AG20443 (cell line): ENCODE measurements around the gene MRPL55.

Experiments used
- DNase-seq: peaks from one replicate; pipeline ENCODE4 v3.0.0; 2012; ENCODE audit warnings: low spot score, mixed read lengths

MRPL55 gene

DNA sequence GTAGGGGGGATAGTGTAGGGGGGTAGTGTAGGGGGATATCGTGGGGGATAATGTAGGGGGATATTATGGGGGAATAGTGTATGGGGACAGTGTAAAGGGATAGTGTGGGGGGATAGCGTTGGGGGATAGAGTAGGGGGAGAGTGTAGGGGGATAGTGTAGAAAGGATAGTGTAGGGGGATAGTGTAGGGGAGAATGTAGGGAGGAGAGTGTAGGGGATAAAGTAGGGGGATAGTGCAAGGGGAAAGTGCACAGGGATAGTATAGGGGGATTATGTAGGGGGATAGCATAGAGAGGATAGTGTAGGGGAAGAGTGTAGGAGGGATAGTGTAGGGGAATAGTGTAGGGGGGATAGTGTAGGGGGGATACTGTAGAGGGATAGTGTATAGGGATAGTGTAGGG lies 38.9 kb downstream of the MRPL55 start:
- no peak for DNase-seq

DNA sequence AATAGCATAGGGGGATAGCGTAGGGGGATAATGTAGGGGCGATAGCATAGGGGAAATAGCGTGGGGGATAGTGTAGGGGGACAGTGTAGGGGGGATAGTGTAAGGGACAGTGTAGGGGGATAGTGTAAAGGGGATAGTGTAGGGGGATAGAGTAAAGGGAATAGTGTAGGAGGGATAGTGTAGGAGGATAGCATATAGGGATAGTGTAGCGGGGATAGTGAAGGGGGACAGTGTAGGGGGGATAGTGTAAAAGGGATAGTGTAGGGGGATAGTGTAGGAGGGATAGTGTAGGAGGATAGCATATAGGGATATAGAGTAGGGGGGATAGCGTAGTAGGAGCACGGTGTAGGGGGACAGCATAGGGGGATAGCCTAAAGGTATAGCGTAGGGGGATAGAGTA lies 40.7 kb downstream of the MRPL55 start:
- DNase-seq = no peak

DNA sequence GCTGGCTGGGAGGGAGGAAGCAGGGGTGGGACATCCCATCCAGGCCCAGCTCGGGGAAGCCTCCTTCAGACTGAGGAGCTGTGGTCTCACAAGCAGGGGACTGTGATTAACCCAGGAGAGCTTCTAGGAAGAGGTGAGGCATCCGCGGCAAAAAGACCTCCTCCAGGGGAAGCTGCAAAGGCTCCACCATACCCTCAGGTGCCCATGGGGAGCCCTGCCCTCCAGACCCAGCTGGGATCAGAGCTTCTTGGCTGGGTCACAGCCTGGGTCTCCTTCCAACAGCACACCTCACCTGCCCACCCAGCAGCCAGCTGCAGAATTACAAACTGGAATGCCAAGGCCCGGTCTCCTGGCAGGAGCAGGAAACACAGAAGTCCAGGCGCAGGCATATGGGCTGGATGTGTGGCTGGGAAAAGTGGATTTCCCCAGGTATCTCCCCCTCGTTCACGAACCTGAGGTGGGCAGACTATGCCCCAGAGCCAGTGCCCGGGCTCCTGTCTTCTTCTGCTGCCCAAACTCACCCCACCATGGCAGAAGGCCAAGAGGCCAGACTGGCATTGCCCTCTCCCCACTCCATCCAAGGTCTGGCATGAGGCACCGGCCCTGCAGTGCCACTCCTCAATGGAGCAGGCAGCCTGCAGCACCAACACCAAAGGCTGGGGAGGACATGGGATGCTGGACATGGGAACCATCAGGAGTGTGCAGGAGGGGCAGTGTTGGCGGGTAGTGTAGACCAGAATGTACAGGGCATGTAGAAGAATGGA lies 42.0 kb downstream of the MRPL55 start:
- DNase-seq = no peak

DNA sequence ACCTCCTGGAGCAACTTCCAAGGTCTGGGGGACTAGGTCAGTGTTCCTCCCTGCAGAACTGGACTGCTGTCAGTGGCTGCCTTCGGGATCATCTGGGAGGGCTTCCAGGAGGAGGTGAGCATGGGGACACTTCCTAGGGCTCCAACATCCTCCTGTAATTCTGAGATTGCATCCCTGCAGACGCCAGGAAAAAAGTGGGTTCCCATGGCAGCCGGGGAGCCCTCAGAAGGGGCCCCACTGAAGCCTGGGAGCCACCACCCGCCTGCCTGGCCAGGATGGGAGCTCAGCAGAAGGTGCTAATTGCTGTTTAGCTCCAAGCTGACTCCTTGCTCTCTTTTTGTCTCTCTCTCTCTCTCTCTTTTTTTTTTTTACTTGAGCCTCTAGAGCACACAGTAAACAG lies 42.7 kb downstream of the MRPL55 start:
- no peak for DNase-seq

DNA sequence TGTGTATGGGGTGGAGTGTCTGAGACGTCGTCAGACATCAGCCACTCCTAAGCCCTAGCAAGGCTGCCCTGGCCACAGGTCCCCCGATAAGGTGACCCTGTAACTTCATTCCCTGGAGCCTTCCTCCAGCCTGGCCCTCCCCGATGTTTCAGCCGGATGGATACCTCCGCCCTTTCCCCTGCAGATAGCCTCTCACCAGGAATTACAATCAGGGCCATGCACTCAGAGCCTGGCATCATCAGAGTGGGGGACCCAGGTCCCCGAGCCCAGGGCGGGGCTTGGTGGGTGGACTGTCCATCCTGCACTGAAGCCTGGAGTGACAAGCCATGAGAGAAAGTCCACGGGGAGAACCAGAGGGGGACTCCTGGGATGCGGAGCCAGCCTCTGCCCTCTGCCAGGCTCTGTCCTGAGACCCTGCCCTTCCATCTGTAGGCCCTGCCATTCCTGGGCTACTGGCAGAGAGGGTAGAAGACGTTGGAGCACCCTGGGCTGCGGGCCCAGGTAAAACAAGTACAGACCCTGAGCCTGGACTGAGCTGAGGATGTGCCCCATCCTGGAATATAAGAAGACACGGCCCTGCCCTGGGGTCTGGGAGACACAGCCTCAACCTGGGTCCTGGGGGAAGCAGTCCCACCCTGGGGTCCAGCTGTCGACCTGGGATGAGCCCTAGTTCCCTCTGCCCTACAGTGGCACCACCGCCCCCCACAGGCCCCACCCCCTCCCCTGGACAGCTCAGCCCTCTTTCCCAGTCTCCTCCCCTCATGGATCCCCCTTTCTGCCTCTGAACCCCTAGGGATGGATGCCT lies 43.4 kb downstream of the MRPL55 start:
- no peak for DNase-seq

DNA sequence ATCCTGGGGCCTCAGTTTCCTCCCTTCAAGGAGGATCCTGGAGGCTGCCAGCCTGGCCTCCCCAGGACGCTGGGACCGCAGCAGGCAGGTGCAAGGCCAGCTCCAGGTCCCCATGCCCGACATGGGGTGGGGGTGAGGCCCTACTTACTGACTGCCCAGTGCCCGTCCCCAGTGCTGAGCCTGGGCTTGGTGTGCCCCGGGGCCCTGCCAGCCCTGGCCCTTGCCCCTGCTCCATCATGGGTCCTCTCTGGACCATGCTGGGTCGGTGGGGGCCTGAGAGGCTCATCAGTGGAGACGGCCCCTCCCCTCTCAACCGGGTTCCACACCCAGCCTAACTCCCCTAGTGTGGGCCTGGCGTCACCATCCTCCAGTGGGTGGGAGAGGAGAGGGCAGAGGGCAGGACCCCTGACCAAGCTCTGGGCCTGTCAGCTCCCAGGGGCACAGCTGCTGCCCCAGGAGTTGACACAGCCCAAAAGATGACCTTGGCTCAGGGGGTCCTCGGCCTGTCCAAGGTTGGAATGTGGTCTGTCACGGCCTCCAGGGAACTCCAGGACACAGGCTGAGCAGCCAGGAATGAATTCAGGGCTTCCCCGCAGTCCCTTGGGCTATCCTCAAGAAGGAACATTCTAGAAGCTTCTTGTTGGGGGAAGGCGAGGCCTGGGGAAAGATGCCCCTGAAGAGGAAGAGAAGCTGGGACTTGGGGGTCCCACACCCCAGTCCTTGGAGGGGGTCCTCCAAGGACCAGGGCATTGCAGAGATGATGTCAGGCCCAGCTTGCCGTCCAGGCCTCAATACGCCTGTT lies 44.2 kb downstream of the MRPL55 start:
- no peak for DNase-seq

DNA sequence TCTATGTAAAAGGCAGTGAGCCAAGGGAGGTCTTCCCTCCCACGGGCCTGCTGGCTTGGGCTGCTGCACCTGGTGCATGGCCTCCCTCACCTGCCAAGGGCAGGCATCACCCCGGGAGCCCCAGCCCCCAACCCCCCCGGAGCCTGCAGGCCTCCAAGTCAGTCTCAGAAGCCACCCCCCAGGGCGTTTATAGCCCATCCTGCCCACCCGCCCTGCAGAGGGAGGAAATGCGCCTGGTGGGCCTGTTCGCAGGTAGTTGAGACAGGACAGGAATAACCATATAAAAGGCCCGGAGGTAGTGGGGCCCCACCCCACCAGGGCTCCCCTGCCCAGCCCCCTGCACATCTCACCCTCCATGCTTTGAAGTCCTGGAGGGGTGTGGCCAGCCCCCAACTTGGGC lies 44.8 kb downstream of the MRPL55 start:
- DNase-seq = no peak

DNA sequence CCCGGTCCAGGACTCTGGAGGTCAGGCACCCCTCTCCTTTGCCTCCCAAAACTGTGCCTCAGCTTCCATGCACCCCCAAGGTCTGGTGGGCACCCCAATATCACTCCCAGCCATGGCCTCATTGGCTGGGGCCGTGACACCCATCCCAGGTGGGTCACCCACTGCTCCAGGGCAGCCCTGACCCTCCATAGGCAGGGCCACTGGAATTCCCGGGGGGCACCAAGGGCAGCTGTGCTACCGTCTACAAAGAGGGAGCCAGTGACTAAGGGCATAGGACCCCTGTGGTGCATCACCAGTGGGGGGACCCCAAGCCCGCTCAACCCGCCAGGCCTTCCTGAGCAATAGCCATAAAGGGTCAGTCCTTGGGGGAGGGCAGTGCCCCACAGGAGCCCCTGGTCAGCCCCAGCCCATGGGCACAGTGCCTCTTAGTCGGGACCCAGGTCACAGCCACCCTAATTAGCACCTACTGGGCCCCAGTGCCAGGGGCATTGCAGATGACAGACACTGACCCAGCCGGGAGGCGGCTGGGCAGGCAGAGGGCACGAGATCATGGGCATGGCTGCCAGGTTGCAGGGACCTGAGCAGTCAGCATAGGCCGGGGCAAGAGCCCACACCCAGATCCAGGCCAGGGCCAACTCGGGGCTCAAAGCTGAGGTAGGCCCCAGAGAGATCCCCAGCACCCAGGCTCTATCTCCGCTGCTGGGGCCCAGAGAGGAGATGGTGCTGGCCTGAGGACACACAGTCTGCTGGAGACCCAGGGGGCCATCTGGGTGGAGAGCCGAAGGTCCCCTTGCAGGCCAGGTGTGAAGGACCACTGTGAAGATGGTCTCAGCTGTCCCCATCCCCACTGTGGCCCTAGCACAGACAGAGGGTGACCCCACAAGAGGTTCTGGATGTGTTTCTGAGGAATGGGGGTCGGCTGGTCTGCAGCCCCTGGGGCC lies 45.6 kb downstream of the MRPL55 start:
- no peak for DNase-seq

DNA sequence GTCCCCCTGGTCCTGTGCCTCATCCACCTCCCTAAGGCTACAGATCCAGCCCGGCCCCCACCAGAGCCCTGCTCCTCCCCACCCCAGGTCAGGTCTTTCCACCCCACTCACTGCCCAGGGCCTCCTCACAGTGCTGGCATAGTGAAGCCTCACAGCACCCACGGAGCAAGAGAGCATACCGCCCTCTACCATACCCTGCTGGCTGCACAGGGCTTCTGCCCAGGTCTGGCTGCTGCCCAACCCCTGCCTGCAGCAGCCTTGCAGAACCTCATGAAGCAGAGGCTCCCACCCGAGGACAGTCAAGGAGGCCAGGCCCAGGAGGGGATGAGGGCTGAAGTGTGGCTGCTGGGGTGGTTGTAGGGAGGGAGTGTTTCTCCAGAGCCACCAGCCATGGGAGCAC lies 46.3 kb downstream of the MRPL55 start:
- no peak for DNase-seq

DNA sequence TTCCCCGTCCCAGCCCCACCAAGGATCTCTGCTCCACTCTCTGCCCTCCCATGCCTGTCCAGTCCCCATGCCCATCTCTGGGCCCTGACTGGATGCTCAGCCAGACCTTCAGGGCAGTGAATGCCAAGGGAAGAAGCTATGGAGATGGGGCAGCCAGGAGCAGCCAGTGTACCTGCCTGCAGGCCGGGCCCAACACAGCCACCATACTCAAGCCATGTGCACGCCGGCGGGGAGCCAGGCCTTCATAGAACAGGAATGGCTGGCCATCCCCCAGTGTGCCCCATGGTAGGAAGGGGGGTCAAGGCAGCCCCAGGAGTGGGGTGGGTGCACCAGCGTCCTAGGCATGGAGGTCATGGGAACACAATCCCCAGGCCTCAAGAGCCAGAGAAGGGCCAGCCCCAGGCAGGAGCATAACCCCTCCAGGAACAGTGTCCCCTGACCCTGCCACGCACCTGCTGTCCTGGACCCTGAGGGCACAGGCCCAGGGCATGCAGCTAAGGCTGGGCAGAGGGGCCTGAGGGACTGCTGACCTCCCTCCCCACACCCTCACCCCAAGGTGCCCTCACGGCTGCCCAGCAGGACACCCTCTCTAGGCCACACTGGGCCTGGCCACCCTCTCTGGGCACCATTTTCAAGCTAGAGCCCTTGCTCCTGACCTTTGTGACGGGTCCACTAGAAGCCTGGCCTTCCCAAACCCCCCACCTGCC lies 46.9 kb downstream of the MRPL55 start:
- no peak for DNase-seq

DNA sequence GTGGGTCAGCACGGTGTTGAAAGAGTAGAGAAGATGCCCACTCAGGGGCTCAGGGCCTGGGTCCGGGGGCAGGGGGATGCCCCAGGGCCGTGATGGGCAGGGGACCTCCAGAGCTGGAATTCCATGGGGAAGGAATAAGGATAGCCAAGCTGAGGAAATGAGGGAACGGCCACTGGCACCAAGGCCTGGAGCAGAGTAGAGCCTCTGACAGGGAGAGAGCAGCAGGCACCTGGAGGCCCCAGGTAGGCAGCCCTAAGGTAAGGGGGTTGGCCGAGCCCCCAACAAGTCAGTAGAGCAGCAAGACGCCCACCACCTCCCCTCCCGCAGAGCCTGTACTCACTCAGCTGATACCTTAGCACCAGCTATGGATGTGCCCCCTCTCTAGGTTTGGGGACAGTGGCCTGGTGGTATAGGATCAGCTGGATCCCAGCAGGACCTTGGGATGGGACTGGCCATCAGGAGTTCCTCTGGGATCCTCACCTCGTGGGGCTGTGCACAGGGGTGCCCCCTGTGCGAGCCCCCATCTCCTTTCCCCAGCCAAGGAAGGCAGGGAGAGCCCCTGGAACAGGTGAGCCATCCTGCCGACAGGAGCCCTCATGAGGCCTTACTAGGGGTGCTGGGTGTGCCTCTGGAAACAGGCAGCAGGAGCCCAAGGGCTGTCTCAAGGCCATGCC lies 47.6 kb downstream of the MRPL55 start:
- DNase-seq = no peak

DNA sequence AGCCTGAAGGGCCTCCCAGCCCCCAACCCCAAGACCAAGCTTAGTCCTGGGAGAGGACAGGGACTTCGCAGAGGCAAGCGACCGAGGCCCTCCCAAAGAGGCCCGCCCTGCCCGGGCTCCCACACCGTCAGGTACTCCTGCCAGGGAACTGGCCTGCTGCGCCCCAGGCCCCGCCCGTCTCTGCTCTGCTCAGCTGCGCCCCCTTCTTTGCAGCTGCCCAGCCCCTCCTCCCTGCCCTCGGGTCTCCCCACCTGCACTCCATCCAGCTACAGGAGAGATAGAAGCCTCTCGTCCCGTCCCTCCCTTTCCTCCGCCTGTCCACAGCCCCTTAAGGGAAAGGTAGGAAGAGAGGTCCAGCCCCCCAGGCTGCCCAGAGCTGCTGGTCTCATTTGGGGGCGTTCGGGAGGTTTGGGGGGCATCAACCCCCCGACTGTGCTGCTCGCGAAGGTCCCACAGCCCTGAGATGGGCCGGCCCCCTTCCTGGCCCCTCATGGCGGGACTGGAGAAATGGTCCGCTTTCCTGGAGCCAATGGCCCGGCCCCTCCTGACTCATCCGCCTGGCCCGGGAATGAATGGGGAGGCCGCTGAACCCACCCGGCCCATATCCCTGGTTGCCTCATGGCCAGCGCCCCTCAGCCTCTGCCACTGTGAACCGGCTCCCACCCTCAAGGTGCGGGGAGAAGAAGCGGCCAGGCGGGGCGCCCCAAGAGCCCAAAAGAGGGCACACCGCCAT lies 48.5 kb downstream of the MRPL55 start:
- DNase-seq = peak; percentile 66

DNA sequence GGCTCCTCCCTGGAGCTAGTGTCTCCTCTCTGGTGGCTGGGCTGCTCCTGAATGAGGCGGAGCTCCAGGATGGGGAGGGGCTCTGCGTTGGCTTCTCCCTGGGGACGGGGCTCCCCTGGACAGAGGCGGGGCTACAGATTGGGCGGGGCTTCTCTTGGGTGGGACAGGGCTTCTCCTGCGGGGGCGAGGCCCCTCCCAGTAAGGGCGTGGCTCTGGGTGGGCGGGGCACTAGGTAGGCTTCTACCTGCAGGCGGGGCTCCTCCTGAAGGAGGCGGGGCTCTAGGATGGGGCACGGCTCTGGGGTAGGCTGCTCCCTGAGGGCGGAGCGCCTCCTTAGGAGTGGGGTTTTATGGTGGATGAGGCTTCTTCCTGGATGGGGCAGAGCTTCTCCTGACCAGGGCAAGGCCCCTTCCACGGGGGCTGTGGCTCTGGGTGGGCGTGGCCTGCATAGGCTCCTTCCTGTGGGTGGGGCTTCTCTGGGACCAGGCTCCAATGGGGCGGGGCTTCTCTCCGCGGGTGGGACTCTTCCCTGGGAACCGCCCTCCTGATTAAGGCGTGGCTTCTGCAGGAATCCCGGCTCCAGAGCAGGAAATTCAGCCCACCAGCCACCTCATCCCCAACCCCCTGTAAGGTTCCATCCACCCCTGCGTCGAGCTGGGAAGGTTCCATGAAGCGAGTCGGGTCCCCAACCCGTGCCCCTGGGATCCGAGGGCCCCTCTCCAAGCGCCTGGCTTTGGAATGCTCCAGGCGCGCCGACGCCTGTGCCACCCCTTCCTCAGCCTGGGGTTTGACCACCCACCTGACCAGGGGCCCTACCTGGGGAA lies 49.3 kb downstream of the MRPL55 start:
- DNase-seq = peak; percentile 63

DNA sequence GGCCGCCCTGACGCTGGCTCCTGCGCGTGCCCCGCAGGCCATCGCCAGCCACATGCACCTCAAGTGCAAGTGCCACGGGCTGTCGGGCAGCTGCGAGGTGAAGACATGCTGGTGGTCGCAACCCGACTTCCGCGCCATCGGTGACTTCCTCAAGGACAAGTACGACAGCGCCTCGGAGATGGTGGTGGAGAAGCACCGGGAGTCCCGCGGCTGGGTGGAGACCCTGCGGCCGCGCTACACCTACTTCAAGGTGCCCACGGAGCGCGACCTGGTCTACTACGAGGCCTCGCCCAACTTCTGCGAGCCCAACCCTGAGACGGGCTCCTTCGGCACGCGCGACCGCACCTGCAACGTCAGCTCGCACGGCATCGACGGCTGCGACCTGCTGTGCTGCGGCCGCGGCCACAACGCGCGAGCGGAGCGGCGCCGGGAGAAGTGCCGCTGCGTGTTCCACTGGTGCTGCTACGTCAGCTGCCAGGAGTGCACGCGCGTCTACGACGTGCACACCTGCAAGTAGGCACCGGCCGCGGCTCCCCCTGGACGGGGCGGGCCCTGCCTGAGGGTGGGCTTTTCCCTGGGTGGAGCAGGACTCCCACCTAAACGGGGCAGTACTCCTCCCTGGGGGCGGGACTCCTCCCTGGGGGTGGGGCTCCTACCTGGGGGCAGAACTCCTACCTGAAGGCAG lies 50.0 kb downstream of the MRPL55 start:
- DNase-seq = no peak

DNA sequence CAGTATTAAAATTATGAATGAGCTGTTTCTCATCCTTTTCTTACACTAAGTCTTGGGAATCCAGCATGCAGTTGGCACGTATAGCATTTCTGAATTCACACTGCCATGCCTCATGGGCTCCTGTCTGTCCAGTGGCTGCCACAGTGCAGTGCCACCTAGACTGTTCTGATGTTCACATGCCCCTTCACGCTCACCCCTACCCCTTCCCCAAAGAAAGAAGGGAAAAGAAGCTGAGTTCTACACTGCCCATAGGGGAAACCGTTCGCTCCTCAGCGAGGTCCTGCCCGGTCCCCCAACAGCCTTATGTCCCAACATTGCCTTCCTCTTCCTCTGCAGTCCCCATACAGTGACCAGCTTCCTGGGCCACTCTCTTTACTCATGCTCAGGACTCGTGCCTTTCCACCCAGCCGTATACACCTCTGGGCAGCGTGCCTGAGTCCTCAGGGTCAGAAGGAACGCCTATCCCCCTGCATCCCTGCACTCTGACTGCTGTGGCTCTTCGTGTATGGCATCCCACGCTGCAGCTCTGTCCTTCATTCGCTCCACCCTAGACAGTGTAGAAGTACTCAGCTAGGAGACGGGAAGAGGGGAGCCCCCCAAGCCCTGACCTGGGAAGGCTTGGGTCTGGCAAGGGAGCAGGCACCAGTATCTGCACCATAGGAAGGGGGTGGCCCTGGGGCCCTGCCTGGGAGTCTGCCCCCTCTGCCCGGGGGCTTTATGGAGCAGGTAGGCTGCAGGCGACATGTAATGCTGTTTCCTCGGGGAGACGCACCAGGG lies 50.7 kb downstream of the MRPL55 start:
- DNase-seq = no peak
